Smooth muscle cell of the brain vasculature (primary cell): ENCODE data around the gene HHLA2.

ENCODE experiments used
- DNase-seq: peaks from one replicate; pipeline ENCODE4 v3.0.0-alpha.2; 2012; ENCODE audit warnings: low read depth, low spot score

HHLA2 gene

DNA sequence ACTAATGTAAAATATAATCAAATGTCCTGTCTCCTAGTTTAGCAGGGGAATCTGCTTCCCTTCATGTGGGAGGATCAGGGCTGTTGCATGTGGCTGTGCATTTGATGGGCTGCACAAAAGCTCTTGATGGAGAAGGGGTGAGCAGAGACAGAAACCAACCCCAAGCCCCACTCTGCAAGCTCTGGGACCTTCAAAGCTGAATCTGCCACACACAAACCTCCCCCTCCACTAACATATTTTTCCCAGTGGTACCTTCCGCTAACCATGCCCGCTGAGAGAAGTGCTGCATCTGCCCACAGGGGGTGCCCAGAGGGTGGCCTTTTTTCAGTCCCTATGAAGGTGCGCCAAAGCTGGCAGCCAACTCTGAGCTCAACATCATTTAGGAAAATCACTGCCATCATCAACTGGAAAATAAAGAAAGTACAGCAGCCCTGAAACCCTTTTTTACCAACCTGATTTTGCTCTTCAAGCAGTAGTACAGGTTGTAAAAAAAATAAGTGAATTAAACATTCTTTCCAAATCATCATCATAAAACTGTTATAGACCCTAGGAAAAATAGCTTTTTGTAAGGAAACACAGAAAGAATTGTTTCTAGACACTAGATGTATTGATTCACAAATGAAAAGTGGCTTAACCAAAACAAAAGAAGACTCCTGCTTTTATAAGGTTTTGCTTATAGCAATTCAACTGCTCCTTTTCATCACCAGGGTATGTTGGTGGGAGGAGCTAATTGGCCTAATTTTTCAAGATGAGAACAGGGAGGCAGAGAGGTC lies 97.0 kb downstream of the HHLA2 start:
- no peak for DNase-seq

GRCh38 chr3:108394016-108394415 lies 97.7 kb downstream of the HHLA2 start:
- no peak for DNase-seq

DNA sequence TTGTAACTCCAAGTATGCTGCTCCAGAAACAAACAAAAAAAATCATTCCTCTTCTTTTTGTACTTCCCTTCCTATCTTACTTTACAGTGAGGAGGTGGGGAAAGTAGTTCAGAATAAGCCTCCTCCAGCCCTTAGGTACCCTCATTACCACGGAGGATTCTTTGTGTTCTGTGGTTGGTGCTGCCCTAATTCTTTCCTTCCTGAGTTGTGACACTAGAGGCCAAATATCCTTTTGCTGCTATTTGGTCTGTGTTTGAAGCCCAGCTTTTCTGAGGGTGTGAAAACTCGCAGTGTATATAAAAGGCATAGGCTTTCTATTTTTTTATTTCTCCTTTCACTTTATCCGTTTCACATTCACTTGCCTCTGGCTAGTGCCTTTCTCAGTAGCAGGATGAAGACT lies 98.2 kb downstream of the HHLA2 start:
- DNase-seq = no peak

DNA sequence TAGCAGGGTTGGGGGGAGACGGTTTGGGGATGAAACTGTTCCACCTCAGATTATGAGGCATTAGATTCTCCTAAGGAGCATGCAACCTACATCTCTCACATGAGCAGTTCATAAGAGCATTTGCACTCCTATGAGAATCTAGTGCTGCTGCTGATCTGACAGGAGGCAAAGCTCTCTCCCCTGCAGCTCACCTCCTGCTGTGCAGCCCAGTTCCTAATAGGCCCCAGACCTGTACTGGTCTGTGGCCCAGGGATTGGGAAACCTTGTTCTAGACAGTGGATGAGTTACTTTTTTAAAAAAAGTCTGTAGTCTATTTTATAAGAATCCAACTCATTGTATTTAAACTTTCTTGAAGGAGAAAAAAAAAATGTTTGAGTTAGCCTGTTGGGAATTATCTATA lies 100.0 kb downstream of the HHLA2 start:
- DNase-seq = peak; percentile 12

DNA sequence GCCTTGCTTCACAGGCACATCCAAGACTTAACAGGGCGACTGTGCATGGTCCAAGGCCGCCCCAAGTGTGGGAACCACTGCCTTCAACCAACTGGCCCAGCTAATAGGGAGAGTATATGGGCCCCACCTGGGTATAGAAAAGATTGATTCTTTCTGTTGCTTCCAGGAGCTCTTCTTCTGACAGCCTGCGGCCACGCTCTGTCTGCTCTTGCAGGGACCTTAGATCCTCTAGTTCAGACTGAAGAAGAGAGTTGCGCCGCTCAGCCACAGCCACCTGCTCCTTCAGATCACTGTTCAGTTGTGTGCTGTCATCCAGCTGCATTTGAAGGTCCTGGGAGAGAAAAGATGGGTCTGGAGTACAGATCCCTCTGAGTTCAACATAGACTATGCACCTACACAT lies 102.2 kb downstream of the HHLA2 start:
- DNase-seq = no peak

DNA sequence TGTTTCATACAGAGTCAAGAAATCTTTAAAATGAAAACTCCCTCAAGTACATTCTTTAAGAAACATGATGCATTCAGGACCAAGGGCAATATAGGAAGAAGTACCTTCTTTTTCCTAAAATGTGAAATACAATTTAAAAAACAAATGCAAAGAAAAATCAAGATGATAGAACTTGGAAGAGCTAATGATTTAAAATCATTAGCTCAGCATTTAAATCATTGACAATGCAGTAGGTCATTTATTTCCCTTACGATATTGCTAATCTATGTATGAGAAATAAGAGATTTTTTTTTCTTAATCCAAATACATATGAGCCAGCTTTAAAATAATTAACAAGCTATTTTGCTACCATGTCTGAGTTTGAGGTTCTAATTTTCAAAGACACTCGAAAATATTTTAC lies 105.5 kb downstream of the HHLA2 start:
- no peak for DNase-seq

DNA sequence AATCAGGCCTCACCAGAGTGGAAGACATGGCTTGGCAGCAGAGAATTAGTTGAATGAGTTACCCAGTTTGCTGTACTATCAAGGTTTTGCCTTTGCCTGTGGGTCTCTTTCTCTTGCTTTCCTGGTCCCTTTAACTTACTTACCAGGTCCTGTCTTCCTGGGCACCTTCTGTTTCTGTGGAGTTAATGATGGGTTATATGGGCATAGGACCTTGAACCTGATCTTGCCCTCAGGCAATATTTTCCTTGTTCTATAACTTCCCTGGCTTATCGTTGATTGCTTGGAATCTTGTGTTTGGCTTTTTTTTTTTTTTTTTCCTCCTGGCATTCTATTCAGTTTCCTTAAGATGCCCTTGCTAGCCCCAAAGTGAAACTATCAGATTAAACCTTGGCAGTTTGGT lies 106.8 kb downstream of the HHLA2 start:
- no peak for DNase-seq

GRCh38 chr3:108403686-108404345 lies 107.5 kb downstream of the HHLA2 start:
- DNase-seq = no peak

DNA sequence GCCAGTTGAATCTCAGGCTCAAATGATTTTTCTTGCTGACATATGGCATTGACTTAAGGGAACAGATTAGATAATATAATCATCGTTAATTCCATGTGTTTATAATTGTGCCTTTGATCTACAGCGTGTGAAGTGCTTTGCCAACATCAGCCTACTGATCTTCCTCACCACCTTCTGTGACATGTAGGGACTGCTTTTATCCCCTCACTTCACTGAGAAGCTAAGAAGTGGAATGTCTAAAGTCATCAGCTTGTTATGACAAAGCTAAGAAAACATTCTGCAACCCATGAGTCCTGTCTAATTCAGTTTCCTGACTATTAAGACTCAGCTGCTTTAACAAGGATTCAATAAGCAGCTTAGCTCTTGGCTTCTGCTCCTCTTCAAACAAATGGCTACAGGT lies 108.0 kb downstream of the HHLA2 start:
- no peak for DNase-seq

GRCh38 chr3:108406063-108406660 lies 109.8 kb downstream of the HHLA2 start:
- no peak for DNase-seq

GRCh38 chr3:108406661-108407206 lies 110.4 kb downstream of the HHLA2 start:
- peak; percentile 28 for DNase-seq

- no peak for DNase-seq
These were observed 111.5 kb downstream of the HHLA2 start for GRCh38 chr3:108407886-108408285.

DNA sequence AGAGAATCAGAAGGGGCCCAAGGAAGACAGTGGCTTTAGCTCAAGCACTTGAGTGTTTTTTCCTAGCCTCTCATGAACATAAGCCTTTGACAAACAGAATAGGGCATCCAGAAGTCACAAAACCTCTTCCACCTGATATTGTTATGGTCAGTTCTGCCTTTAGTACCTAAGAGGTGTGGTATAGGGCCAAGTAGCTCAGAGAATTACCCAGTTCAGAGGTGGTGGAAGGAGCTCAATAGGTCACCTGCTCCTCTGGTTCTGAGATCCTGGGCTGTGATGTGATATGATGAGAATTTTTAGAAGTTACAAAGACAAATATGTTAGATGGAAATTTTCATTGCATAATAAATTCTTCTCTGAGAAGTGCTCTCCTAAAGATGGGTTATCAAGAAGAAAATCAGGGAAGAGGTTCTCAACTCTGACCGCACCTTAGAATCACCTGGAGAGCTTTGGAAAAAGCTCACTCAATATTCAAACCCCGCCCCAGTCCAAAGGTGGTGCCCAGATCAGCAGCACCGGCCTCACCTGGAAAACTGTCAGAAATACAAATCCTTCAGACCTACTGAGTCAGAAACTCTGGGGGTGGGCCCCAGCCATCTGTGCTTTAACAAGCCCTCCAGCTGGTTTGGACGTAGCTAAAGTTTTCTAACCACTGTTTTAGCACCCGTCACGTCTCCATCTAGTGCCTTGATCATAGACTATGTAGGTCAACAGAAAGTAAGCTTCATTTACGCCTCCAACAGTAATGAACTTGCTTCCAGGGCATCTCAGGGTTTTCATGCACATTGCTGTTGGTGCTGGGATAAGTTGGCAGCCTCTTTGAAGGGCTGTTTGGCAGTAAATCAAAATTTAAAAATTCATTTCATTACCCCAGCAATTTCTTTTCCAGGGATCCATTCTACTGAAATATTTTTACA lies 112.8 kb downstream of the HHLA2 start:
- no peak for DNase-seq

- no peak for DNase-seq
These were observed 113.4 kb downstream of the HHLA2 start for GRCh38 chr3:108409800-108410178.

DNA sequence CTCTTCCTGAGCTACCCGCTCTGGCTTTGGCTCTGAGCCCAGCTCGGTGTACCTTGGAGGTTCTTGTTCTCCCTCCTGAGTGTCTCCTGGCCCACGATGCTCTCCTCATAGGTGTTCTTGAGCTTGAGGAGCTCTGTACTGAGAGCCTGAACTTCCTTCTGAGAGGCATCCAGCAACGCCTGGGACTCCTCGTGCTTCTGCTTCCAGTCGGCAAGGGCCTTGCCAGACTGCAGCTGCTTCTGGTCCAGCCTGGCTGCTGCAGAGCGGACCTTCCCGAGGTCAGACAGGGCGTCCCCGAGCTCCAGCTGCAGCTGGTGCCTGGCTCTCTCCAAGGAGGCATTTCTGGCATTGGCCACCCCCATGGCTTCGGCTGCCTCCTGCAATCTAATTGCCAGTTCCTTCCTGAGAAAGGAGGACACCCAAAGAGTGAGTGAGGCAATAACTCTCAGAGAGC lies 114.2 kb downstream of the HHLA2 start:
- no peak for DNase-seq

DNA sequence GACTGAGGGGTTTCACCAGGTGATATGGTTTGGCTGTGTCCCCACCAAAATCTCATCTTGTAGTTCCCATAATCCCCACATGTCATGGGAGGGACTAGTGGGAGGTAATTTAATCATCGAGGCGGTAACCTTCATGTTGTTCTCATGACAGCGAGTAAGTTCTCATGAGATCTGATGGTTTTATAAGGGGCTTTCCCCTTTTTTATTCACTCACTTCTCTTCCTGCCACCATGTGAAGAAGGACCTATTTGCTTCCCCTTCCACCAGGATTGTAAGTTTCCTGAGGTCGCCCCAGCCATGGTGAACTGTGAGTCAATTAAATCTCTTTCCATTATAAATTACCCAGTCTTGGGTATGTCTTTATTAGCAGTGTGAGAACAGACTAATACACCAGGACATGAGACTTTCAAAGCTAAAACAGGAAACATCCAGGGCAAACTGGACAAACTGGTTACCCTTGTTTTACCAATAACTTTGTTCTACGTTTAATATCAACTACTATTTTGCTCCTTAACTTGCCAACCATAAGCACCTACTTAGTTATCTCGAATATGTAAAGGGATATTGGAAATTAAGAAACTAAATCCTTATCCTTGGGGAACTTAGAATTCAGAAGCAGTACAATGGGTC lies 115.9 kb downstream of the HHLA2 start:
- no peak for DNase-seq

DNA sequence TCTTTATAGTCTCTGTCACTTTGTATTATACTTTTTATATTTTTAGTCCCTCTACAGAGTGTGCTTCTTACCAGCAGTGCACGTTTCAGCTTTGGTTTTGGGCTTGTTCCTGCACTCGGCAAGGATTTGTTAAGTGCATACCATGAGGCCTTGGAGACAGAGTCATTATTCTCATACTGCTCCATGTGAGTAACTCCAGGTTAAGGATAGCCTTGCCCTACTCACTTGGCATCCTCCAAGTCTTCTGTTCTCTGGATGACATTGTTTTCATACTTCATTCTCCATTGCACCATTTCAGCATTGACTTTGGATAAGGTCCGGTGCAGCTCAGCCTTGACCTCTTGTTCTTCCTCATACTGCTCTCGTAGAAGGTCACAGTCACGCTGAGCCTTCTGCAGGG lies 117.7 kb downstream of the HHLA2 start:
- no peak for DNase-seq

DNA sequence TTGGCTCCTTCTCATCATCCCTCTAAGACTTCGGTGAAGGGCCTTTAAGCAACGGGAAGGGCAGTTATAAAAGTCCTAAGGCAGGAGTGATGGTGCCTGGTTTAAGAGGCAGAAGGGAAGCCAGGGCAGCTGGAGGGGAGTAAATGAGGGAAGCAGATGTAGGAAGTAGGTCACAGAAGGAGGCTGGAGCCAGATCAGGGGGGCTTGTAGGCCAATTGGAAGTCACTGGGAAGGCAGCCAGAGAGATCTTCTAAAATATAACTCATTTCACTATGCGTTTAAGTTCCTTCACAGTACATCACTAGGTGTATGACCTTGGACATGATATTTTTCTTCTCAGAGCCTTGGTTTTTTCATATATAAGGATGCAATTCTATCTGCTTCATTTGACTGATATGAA lies 119.3 kb downstream of the HHLA2 start:
- DNase-seq = no peak

GRCh38 chr3:108416111-108416869 lies 119.9 kb downstream of the HHLA2 start:
- no peak for DNase-seq

DNA sequence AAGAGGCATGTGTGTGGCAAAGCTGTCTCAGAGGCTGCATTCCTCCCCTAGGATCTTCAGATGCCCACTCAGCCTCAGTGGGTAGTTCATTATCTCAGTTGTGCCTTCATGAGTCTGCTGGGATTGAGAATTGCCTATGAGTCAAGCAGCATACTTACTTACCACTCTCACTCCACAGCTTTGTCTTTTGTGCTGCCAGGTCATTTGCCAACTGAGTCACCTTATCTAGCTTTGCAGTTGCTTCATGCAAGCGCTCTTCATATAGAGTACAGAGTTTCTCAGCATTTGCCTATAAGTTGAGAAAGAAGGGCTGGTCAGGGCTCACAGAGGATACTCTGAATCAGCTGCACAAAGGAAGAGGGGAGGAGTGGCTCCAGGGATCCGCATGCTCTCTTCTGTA lies 124.6 kb downstream of the HHLA2 start:
- DNase-seq = no peak
